Spleen (tissue), 7 donors: ENCODE data around the gene LRIT1.

Experiments
- POLR2A ChIP-seq, 3 donors: fragments of 450-650 bp; IDR thresholded peaks; one replicate each; pipeline ENCODE4 v1.5.1; 2017; ENCODE audit warnings: antibody characterized with exemption in 3 of 3, mild to moderate bottlenecking in 1 of 3
- POLR2AphosphoS5 ChIP-seq, 3 donors: sonication (generic); formaldehyde crosslinking; IDR thresholded peaks; one replicate each; pipeline ENCODE4 v1.5.1; 2017; ENCODE audit warnings: antibody characterized with exemption in 3 of 3
- TF ChIP-seq, protein P1 (sequence below), 11 experiments: fragments of 200-600 bp in 7 of 11; fragments of 450-650 bp in 4 of 11; sonication (generic) in 4 of 11; IDR thresholded peaks in 8 of 11; conservative IDR thresholded peaks in 3 of 11; 1 replicate in 7 of 11; 2 replicates in 4 of 11; pipeline versions ENCODE4 v1.4.0 to v1.8.0; 2016 to 2021; ENCODE audit warnings: antibody characterized with exemption in 11 of 11, inconsistent platforms in 4 of 11, mild to moderate bottlenecking in 1 of 11
- donor health status: DM: no; HTN: no; CAD: no; lungs with moderate emphysema.
- donor health status: DM: no; HTN: no; CAD: no.
- donor health status: DM: no; HTN: no; CAD: no.

- TF ChIP-seq, protein P1, sequence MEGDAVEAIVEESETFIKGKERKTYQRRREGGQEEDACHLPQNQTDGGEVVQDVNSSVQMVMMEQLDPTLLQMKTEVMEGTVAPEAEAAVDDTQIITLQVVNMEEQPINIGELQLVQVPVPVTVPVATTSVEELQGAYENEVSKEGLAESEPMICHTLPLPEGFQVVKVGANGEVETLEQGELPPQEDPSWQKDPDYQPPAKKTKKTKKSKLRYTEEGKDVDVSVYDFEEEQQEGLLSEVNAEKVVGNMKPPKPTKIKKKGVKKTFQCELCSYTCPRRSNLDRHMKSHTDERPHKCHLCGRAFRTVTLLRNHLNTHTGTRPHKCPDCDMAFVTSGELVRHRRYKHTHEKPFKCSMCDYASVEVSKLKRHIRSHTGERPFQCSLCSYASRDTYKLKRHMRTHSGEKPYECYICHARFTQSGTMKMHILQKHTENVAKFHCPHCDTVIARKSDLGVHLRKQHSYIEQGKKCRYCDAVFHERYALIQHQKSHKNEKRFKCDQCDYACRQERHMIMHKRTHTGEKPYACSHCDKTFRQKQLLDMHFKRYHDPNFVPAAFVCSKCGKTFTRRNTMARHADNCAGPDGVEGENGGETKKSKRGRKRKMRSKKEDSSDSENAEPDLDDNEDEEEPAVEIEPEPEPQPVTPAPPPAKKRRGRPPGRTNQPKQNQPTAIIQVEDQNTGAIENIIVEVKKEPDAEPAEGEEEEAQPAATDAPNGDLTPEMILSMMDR (IDR thresholded peaks at IDR 0.05 in 8 of 11, conservative IDR thresholded peaks at IDR 0.05 in 3 of 11): no peak
- TF ChIP-seq POLR2A (IDR thresholded peaks at IDR 0.05) (no peak), POLR2AphosphoS5 (IDR thresholded peaks at IDR 0.05) (no peak)
These were observed 24.1 kb upstream of the LRIT1 start for GRCh38 chr10:84265418-84265817.
